Measurements from ENCODE around the gene ZGLP1.

The ZGLP1 gene

GRCh38 chr19:10258080-10258710 lies 51.4 kb downstream of the ZGLP1 start:
- Histone ChIP-seq H3K27ac (ENCODE audit: low read depth, low read length) (no peak overlapping the region), H3K36me3 (ENCODE audit: control insufficient read depth, insufficient read depth, low read length) (peaks cover 17% of the 10 kb centered on the region), H3K27me3 (ENCODE audit: control insufficient read depth, insufficient read depth, low read length) (no peaks in the 10 kb centered on the region), H3K4me3 (ENCODE audit: low read length) (no peak overlapping the region), H3K9ac (ENCODE audit: low read length) (no peak overlapping the region), H3K4me1 (ENCODE audit: control insufficient read depth, insufficient read depth, low read length) (no peaks in the 10 kb centered on the region)

GRCh38 chr19:10256970-10257615 lies 52.5 kb downstream of the ZGLP1 start:
- no peak overlapping the region for H3K9ac ChIP-seq (ENCODE audit: low read length)
- H3K4me3 ChIP-seq (ENCODE audit: low read length) = no peak overlapping the region
- peaks cover 17% of the 10 kb centered on the region for H3K36me3 ChIP-seq (ENCODE audit: control insufficient read depth, insufficient read depth, low read length)
- peaks cover 5% of the 10 kb centered on the region for H3K4me1 ChIP-seq (ENCODE audit: control insufficient read depth, insufficient read depth, low read length)
- H3K27me3 ChIP-seq (ENCODE audit: control insufficient read depth, insufficient read depth, low read length) = no peaks in the 10 kb centered on the region
- H3K27ac ChIP-seq (ENCODE audit: low read depth, low read length) = no peak overlapping the region

GRCh38 chr19:10256551-10256950 lies 53.1 kb downstream of the ZGLP1 start:
- Histone ChIP-seq H3K36me3 (ENCODE audit: control insufficient read depth, insufficient read depth, low read length) (peaks cover 17% of the 10 kb centered on the region), H3K4me1 (ENCODE audit: control insufficient read depth, insufficient read depth, low read length) (peaks cover 5% of the 10 kb centered on the region), H3K9ac (ENCODE audit: low read length) (no peak overlapping the region), H3K27ac (ENCODE audit: low read depth, low read length) (no peak overlapping the region), H3K4me3 (ENCODE audit: low read length) (no peak overlapping the region), H3K27me3 (ENCODE audit: control insufficient read depth, insufficient read depth, low read length) (no peaks in the 10 kb centered on the region)

GRCh38 chr19:10255358-10255757 lies 54.3 kb downstream of the ZGLP1 start:
- Histone ChIP-seq H3K4me3 (ENCODE audit: low read length) (no peak overlapping the region), H3K27me3 (ENCODE audit: control insufficient read depth, insufficient read depth, low read length) (no peaks in the 10 kb centered on the region), H3K9ac (ENCODE audit: low read length) (no peak overlapping the region), H3K27ac (ENCODE audit: low read depth, low read length) (no peak overlapping the region), H3K4me1 (ENCODE audit: control insufficient read depth, insufficient read depth, low read length) (peaks cover 5% of the 10 kb centered on the region), H3K36me3 (ENCODE audit: control insufficient read depth, insufficient read depth, low read length) (peaks cover 17% of the 10 kb centered on the region)
